SW480 (cell line): ENCODE results near the gene CACNA2D3.

Experiments used
- DNase-seq: peaks from one replicate; pipeline ENCODE4 v3.0.0-alpha.2; 2016; ENCODE audit warnings: low spot score

Gene CACNA2D3

DNA sequence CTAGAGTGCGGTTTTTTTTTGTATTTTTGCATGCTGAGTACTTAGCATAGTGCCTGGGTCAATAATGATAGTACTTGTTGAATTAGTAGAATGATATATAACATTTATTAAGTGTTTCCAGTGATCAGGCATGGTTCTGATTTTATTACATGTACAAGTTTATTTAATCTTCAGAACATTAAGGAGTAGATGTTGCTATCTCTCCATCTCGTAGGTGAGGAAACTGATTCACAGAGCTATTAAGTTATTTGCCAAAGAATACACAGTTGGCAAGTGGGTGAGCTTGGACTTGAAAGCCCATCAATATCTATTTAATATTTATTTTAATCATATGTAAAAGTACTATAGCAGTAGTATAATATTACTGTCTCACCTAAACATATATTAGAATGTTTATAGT is 219.5 kb downstream of the CACNA2D3 start:
- DNase-seq: no peak

GRCh38 chr3:54342676-54343075 is 220.3 kb downstream of the CACNA2D3 start:
- no peak for DNase-seq

DNA sequence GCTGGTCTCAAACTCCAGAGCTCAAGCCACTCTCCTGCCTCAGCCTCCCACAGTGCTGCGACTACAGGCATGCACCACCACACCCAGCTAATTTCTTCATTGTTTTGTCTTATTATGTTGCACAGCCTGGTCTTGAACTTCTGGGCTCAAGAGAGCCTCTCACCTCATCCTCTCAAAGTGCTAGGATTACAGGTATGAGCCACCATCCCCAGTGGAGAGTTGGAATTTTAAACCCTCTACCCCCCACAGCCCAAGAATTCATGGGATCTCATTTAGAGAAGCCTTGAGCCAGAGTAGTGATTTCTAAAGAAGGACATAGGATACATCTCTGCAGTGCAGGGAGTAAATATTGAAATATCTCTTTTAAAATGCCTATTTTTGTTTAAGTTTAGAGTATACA is 221.1 kb downstream of the CACNA2D3 start:
- DNase-seq: no peak

GRCh38 chr3:54344601-54345231 is 222.4 kb downstream of the CACNA2D3 start:
- no peak for DNase-seq

DNA sequence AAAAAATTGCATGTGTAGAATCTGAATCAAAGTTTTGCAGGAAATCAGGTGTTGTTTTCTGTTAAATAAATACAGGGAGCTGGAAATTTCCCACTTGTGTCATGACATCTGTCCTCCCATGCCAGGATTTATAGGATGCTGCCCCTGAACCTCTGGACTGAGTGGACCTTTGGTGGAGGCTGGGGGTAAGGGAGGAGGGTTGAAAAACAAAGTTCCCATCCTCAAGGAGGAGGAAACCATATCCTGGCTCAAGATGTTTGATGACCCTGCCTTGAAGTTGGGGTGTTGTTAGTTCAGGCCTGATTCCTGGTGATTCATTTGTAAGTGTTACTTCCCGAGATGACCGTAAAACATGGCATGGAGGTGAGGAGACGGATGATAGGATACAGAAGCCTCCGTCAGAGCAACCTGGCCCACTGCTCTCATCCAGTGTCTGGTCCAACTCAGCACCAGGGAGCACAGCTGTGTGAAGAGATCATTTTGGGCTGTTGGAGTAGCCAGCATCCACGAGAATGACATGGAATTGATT is 223.6 kb downstream of the CACNA2D3 start:
- no peak for DNase-seq

DNA sequence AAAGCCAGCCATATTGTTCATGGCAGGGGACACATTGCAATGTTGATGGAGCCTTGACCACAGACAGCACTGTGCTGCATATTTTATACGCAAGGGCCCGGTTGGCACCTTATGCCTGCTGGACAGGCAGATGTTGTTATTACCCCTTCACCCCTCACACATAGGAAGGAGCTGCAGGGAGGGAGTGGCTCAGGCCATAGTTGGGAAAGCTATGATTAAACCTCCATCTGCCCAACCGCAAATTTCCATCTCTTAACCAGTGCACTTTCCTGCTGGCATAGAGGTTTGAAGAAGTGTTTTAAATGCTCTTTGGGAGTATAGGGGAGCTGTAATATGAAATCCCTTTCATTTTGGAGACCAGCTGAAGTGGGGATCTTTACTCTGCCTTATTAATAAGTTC is 224.7 kb downstream of the CACNA2D3 start:
- DNase-seq: peak; percentile 2

DNA sequence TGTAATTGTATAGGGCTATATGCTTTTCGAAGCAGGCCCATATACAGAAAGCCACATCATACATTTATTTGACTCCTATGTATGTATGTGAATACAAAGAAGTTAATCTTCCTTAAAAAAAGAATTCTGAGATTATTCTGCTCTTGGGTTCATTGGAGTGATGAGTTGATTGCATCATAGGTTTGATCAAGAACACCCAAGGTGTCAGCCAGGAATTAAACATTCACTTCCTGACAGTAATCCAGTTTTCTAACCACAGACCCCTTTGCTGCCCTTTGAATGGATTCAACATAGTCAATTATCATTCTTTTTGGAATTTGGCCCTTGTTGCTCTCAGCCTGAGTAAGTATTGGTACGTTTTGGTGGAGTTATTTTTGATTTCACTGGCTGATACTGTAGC is 225.6 kb downstream of the CACNA2D3 start:
- DNase-seq: no peak

DNA sequence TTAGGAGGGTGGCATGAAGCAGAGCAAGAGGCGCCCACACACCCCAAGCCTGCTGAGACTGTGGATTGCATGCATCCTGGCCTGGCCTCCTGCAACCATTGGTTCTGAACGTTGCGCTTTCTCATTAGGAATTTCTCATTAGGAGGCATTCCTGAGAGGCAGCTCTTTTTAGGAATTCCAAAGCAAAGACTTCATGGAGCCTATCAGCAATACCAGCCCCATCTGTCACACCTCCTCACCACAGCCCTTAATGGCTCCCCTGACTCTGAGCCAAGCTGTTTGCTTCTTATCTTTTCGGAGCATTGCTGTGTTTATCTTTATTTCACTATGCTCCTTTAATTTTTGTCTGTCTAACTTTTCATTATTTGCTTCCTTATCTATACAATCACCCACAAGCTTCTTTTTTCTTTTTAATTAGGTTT is 226.9 kb downstream of the CACNA2D3 start:
- no peak for DNase-seq

DNA sequence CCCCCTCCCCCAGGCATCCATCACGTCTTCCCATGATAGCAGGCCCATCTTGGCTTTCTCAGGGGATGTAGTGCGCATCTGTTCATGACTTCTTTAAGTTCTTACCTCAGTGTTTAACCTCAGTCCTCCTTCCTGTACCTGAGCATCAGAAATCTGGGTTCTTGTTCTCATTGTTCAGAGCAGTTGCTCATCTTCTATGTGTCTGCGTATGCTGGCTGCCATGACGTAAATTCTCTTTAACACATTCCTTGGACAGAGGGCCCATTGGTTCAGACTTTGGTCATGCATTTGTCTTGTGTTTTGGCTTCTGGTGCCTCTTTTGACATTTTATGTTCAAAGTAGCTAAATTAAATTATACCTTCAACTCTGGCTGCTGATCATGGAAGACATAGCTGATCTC is 227.3 kb downstream of the CACNA2D3 start:
- no peak for DNase-seq

DNA sequence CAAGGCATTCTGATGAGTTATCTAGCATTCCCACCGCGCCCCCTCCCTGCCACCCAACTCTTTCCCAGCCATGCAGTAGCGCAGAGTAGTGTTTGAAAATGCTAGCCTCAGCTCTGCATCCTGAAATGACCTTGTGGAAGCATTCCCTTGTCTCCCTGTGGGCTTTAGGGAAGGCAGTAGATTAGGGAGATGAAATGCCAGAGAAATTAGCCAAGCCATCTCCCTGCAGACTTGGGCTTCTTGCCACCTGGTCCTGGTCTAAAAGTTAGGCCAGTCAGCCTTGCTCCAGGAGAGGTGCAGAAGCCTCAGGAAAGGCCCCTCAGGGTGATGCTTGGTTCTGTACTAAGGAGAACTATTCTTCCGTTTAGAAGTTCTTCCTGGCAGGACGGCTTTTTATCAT is 231.2 kb downstream of the CACNA2D3 start:
- no peak for DNase-seq

GRCh38 chr3:54353946-54354345 is 231.6 kb downstream of the CACNA2D3 start:
- no peak for DNase-seq

- no peak for DNase-seq
Measured at GRCh38 chr3:54355800-54356199, 233.4 kb downstream of the CACNA2D3 start.

- no peak for DNase-seq
Measured at GRCh38 chr3:54356261-54357045, 234.1 kb downstream of the CACNA2D3 start.

GRCh38 chr3:54357301-54357700 is 234.9 kb downstream of the CACNA2D3 start:
- no peak for DNase-seq

GRCh38 chr3:54358316-54358715 is 236.0 kb downstream of the CACNA2D3 start:
- DNase-seq: no peak

DNA sequence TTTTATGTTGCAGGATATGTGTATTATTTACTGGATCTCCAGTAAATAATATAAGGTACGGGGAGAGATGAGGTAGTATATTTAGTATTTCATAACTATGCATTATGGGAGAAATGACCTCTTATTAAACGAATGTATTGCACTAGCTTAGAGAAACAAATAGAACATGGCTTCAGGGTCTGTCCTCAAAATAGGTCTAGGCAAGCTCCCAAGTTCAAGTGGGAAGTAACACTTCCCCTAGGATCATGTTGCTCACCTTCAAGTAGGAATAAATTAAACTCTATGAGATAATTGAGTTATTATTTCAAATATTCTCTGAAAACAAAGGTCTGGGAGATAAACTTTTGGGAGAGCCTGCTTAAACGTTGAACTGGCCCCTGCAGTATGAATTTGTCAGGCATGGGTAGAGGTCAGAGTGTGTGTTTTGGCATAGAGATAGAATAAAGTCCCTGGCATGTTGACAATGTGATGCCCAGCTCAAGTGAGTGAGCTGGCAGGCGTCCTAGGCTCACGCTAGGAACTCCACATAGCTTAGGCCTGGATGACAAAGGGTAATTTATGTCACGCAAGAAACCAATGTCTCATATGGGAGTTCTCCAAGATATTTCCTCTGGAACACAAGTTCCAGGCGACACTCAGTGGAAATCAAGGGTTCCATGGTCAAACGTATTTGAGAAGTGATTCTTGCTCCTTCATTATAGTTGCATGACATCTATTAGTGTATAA is 236.8 kb downstream of the CACNA2D3 start:
- DNase-seq: no peak

DNA sequence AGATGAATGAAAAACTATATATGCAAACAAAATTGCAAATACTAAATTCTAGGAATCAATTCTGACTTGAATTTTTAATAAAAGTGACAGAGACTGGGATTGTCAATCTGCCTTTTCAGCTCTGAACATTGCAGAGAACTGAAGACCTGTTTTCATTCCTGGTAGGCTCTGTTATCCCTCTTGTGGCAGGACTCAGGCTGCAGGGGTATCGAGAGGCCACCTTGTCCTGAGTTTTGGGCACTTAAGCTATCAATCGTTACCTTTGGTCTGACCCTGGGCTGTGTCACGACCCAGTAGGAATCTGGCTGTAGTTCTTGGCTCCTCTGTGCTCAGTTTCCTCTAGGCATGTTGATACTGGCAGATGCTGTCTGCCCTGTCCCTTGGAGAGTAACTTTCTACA is 238.0 kb downstream of the CACNA2D3 start:
- no peak for DNase-seq

- DNase-seq: no peak
Measured at GRCh38 chr3:54361746-54362283, 239.5 kb downstream of the CACNA2D3 start.

DNA sequence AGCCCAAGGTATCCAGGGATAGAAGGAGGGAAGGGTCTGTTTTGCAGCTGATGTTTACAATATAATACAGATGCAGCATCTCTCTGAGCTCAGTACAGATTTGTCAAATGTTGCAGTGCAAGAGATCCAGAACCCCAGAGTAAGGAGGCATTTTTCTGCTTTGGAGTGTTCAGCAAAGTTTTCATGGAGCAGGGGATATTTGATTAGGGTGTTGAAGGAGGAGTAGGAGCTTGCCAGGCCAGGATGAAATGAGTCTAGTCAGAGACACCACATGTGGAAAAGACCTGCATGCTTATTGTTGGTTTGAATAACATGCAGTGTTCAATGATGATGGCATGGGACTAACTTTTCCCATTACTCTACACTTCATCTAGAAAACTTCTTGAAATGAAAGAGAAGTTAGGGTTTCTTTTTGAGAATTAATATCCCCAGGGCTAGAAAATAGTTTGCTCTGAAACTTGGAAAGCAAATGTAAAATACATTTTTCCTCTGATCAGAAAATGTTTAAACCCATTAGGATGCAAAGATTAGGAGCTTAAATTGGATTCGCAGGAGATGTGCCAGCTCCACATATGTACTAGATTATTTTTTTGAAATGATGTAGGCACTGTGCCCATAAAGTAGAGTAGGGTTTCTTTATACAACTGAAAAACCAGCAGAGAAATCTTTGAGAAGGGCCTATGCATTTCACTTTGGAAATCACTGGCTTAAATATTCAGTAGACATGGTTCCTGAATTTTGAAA is 243.8 kb downstream of the CACNA2D3 start:
- DNase-seq: no peak

DNA sequence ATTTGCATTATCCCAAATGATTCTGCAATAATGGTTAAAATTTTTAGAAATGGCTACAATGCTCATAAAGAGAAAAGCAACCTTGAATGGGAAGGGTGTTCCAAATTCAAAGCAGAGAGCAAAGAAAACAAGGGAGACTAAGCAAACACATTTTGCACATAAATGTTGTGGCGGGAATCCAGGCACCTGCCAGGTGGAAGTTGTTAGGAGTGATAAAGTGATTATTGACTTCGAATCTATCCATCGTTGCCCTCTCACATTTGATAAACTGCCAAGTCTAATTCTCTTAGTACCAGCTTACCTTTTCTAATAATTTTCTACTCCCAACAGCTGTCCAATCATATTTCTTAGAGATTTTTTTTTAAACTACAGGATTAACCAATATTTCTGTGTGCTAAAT is 244.5 kb downstream of the CACNA2D3 start:
- DNase-seq: no peak

GRCh38 chr3:54372232-54372631 is 249.9 kb downstream of the CACNA2D3 start:
- DNase-seq: no peak
